ENCODE data around the gene BLID.

GRCh38 chr11:122103726-122104125 is 12.3 kb downstream of the BLID start:
- no peak for TF ChIP-seq POLR2A (IDR thresholded peaks at IDR 0.05)
- TF ChIP-seq CTCF (IDR thresholded peaks at IDR 0.05): no peak

Measured in vagina (tissue), 2 donors.